Right renal cortex interstitium (tissue), 3 donors: ENCODE results near the gene MGMT. TPM values are rescaled to one million over a fixed set of nuclear protein-coding genes. Genes with fewer than 3 reads are reported as not detected.

ENCODE experiments used
- DNase-seq, 3 donors: peaks; one replicate each; pipeline ENCODE4 v3.0.0-alpha.2; 2013; ENCODE audit warnings: low read depth in 3 of 3, low spot score in 2 of 3
- polyA plus RNA-seq, 3 donors: library from polyadenylated mRNA; unstranded; fragments of 120-200 nt; gene quantifications; one replicate each; pipeline ENCODE4 v1.2.1, GENCODE V29; 2013; ENCODE audit not compliant: insufficient read length in 3 of 3

The MGMT gene
- polyA plus RNA-seq, 3 donors, result 15.7 to 21.3 (median 18.3) TPM

DNA sequence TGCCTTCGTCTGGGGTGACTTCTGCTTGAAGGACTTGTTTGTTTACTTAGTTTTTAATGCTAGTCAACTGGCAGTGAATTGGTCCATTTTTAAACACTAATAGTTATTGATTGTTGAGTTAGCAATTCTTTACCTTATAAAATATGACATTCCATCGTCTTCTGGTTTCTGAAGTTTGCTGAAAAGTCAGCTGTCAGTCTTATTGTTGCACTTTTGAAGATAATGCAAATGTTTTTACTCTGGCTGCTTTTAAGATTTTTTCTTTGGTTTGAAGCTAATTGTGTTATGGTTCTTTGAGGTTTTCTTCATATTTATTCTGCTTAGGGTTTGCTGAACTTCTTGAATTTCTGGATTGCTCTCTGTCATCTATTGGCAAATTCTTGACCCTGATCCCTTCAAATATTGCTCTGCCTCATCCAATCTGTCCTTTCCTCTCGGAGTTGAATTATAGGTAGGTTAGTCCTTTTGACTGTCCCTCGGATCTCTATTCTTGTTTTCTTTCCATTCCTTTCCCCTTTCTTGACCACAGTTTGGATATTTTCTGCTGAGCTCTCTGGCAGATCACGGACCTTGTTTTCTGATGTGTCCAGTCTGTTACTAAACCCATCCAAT lies 24.2 kb downstream of the MGMT start:
- no peak for DNase-seq

DNA sequence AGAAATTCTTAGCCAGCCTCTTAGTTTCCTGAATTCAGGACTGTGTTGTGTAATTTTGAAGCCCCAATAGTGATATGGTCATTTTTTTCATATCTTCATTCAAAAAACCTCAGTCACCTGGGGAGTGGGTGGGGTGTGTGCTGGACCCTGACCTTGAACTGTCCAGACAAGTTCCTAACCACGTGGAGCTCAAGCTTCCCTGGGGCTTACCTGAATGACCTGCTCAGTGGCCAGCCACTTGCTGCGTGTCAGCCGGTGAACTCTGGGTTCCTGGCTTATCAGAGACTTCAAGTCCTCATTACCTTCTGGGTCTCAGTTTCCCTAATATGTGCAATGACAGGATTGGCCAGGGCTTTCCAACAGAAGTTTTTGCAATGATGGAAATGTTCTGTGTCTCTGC lies 27.1 kb downstream of the MGMT start:
- no peak for DNase-seq

DNA sequence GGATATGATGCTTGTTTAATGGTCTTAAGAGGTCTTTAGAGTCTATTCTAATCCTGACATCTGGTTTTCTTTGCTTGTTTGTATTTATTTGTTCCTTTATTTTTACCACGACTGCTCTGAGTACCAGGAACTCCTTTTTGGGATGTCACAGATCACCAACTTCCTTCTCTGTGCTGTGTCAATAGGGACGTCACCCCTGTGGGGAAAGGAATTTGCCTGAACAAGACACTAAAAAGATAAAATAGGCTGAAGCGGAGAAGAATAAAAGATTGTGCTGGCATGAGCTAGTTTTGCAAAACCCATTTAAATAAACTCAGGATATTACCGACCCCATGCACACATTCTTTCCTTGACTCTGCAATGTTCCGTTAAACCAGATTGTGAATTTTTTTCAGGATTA lies 27.7 kb downstream of the MGMT start:
- DNase-seq, result no peak

DNA sequence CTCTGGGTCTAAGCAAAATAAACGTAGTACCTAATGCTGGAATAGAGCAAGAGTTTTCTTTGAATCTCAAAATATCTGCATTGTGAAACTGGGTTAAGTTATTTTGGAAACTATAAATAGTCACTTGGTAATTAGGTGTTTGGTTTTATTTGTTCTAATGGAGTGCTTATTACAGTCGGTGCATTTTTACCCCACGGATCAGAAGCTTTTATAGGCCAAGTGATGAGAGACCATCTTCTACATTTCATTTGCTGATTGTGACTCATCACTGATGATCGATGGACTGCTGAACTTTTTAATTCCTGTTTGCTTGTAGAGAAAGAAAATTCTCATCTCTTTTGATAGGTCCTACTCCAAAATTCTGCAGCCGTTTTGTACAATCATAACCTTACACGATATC lies 28.2 kb downstream of the MGMT start:
- no peak for DNase-seq

DNA sequence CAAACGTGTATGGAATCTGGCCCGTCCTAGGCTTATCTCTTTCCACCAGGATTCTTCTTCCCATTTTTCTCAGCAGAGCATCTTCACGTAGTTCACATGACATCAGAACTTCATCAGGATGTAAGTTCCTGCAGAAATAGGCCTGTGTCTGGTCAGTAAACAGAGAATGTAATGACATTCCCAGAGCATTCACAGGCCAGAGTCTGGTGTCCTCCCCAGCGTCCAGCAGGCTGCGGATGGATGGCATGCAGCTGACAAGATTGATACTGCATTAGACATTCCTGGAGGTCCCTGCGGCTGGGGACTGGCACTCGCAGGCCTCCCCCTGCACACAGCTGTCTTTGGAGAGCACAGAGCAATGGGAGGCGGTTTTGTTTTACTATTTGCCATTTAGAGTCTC lies 28.7 kb downstream of the MGMT start:
- DNase-seq, result peak in 2 of 3 donors; percentile 32

DNA sequence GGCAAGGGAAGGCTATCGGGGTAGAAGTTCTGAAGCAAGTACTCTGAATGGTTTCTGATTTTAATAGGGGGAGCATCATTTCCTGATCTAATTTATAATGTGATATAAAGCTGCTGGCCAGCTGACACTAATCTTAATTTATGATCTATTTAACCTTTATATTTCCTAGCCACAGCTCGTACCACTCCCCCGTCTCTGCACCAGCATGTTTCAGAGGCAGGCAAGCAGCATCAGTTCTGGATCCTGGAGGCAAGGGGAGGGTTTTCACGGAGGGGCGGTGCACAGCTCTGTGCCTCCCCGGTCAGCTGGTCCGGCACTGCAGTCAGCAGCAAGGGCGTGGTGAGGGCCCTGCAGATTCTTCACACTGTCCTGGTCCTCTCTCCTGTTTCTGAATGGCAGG lies 30.0 kb downstream of the MGMT start:
- no peak for DNase-seq

DNA sequence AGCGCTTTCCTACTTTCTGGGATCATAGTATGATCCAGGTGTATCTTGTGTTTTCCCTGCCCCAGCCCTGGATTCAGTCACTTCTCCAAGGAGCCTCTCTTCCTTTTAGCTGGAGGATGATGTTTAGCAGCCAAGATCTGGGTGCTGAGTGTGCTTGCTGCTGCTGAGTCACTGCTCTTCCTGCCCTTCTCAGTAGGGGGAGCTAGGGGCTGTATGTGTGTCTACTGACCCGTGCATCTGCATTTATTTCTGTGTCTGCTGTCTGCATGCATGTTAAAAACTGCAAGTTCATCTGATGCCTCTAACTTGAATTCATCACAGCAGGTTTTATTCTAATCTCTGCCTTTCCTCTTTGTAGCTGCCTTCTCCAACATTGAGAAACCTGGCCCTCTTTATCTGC lies 31.6 kb downstream of the MGMT start:
- DNase-seq, result no peak

DNA sequence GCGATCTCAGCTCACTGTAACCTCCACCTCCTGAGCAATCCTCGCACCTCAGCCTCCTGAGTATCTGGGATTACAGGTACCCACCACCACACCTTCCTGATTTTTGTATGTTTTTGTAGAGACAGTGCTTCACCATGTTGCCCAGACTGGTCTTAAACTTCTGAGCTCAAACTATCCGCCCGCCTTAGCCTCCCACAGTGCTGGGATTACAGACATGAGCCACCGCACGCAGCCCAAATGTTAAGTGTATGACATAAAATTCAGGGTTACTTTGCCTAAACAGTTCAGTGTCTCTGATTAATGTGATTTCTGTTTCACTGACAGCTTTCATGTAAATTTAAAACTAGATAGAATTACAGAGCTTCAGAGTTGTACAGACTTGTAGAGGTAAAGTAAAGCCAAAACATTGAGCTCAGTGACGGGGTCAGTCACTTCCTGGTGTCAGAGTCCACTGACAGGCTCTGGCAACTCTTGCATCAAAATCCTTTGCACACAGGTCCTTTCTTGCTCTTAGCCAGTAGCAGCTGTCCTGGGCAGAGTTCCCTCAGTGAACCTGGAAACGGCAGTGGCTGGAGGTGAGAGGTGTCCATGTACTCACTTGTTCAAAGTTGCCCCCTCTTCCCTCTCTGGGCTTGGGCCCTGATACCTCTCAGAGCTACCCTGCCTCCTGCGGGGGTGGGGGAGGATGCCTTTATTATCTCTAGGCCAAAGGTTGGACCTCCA lies 33.7 kb downstream of the MGMT start:
- DNase-seq, result no peak

DNA sequence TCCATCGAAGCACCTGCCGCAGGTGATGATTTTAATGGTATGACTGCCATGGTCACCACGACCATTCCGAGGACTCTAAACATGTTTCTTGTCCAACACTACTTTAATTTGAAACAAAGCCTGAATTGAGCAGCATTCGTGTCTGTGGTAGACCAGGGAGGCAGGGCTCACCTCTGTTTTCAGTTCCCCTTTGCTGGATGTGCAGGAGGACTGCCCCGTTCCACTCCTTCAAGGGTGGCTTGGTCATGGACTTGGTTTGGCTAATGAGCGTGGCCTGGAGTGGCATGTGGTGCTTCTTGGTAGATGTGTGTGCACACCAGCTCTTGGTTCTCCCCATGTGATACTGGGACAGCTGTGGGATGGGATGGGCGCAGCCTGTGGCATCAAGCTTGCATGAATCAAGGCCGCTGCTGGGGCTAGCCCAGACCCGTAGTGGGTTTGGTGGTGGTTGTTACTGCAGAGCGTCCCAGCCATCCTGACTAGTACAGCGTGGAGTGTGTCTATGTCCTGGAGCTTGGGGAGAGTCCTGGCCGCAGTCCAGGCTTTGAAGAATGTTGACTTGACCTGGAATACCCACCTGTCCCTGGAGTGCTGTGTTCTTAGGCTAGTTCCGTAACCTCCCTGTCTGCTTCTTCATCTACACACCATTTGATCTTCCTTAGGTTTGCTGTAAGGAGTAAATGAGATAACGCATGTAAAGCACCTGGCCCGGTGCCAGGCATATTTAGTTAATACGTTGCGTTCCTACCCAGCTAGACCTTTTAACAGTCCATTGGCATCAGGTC lies 34.8 kb downstream of the MGMT start:
- DNase-seq, result no peak

DNA sequence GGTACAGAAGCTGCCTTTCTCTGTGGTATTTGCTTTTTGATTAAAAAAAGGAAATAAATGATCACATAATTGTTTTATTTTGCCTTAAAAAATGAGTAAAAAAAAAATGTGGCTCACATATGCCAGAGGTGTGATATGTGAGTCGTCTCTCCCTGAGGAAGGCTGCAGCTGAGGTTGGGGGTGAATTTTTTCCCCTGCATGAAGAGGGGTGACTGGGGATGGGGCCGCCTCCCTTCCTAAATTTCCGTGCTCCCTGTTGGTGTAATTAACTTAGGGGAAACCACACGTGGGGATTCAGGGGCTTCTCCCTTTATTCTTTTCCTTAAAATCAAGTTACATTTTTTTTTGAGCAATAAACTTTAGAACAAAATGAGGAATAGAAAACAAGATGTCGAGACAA lies 35.4 kb downstream of the MGMT start:
- no peak for DNase-seq

DNA sequence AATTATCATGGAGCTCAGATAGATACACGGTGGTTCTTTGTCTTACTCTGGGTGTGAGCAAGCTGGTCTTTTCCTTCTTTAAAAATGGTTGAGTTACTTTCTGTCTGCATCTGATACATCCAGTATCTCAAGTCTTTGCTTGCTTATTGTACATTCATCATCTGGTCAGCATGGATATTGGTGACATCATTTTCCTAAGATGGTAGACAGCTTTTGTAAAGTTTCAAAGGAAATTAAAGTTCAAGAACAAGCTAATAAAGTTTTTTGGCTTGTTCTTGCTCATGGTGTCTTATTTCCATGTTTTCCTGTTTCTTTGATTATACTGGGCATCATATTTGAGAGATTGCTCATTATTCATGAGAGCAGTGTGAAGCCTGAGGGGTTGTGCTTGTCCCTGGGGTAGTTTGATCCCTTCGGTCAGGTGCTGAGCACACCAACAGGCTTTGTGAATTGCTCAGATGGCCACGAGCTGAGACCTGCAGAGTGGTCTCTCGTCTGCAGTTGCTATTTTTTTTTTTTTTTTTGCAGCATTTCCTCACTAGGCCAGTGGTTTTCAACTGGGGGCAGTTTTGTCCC lies 38.5 kb downstream of the MGMT start:
- no peak for DNase-seq

DNA sequence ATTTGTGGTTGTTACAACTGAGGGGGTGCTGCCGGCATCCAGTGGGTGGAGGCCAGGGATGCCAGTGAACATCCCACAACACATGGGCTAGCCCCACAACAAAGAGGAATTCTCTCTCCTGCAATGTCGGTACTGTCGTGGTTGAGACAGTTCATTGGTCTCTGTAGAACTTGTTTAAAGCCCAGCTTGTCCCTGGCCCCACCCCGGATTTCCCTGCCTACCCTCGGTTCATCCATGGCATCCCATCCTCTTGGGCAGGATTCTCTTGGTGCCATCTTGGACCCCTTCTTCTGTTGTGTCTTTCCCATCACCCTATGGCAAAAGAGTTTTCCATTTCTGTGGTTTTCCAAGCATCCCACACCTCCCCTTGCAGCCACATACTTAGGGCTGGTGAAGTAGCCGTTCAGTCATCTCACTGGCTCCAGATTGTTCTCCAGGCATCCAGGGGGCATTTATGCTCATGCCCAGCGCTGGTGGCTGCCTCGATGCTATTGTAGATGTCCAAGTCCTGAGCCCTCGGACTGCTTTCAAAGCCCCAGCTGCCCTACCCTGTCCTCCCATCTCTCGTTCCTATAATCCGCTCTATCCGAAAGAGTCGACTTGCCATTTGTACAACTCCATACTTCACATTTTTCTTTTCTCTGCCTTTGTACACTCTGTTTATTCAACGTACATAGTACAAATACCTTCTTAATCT lies 39.2 kb downstream of the MGMT start:
- DNase-seq, result no peak

DNA sequence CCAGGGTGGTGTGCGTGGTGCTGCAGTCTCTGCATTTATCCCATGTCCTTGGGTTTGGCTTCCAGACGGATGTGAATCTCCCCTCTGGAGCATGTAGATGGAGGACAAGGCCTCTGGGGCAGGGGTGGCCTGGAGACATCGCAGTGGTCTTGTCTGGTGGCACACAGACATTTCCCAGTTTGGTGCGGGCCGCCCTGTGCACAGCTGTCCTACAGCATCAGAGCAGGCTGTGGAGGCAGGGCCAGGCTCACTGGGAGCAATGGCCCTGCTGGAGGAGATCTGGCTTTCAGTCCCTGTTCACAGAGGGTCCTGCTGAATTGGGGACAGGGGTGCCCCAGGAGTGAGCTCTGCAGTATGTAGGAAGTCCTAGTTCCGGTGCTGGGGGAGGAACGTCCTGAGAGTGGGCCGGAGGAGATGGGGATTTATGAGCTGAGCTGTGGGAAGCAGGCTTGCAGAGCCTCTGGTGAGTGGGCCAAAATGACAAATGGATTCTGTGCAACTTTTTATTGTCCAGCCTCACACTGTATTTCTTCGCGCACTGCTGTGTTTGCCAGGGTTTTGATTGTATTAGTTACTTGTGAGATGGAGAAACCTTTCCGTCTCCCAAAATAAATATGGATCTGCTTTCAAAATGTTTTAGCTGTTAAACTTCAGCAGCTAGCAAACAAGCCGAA lies 40.3 kb downstream of the MGMT start:
- no peak for DNase-seq

DNA sequence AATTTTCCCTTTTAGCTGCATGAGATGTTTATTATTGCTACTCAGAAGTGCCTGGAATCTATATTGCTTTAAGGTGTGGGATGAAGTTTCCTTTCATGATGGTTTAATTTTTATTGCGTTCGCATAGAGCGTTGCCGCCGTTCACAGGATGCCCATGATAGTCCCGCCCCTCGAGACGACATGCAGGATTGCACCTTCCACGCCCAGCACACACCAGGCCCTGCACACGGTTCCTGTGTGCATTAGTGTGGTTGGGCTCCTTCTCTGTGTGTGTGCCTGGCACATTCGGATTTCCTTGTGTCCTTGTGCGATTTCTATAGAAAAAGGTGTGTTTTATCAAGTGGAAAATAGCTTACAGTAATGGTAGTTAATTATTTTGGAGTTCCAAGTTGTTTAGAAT lies 42.1 kb downstream of the MGMT start:
- no peak for DNase-seq

DNA sequence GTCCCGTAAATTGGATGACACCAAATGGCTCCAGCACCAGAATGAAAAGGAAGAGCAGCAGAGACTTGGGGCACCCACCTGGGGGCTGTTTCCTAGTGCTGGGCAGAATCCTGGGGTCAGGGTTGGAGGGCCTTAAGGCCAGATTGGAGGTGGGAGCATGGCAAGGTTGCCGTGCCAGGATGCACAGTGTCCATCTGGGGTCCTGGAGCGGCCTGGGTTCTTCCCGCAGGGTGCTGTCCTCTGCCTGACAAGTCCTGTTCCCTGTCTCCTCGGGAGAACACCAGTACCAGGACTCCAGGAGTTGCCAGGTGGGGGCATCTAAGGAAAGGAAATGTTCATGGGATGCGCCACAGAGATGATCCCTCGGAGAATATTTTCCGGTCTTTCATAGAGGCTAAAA lies 42.8 kb downstream of the MGMT start:
- DNase-seq, result no peak

DNA sequence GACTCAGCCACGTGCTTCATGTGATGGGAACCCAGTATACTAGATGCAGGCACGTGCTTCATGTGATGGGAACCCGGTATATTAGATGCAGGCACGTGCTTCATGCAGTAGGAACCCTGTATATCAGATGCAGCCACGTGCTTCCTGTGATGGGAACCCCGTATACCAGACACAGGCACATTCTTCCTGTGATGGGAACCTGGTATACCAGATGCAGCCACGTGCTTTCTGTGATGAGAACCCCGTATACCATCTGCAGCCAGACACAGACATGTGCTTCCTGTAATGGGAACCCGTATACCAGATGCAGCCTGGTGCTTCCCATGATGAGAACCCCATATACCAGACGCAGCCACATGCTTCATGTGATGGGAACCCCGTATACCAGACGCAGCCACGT lies 44.0 kb downstream of the MGMT start:
- DNase-seq, result no peak

DNA sequence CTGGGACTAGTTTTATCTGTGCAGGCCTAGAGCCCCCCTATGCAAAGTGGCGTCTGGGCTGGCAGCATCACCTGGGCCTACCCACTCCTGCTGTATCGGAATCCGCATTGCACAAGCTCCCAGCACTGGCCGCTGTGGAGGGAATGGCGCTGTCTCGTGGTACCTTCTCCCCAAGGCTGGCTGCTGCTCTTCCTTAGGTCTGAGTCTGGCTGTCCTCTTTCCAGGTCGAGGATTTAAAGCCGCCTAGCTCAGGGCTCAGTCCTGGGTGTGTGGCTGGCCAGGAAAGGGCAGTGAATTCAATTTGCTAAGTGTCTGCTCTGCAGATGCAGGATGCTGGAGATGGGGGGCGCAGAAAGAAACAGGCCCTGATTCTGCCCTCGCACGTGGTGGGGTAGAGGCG lies 44.7 kb downstream of the MGMT start:
- no peak for DNase-seq

DNA sequence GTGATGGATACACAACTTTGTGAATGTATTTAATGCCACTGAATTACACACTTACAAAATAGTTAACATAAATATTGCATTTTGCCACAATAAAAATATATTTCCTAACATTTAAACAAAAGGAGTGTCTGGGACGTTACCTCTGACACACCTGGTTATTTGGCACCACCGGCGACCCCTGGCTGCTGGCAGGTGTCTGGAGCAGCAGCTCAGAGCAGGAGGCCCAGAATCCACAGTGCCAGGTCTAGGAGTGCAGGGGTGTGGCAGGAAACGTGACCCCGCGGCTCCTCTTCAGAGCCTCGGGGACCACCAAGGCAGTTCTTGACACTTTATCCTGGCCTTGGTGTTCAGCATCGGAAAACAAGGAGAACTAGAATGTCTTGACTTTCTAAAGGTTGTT lies 46.3 kb downstream of the MGMT start:
- DNase-seq, result no peak

DNA sequence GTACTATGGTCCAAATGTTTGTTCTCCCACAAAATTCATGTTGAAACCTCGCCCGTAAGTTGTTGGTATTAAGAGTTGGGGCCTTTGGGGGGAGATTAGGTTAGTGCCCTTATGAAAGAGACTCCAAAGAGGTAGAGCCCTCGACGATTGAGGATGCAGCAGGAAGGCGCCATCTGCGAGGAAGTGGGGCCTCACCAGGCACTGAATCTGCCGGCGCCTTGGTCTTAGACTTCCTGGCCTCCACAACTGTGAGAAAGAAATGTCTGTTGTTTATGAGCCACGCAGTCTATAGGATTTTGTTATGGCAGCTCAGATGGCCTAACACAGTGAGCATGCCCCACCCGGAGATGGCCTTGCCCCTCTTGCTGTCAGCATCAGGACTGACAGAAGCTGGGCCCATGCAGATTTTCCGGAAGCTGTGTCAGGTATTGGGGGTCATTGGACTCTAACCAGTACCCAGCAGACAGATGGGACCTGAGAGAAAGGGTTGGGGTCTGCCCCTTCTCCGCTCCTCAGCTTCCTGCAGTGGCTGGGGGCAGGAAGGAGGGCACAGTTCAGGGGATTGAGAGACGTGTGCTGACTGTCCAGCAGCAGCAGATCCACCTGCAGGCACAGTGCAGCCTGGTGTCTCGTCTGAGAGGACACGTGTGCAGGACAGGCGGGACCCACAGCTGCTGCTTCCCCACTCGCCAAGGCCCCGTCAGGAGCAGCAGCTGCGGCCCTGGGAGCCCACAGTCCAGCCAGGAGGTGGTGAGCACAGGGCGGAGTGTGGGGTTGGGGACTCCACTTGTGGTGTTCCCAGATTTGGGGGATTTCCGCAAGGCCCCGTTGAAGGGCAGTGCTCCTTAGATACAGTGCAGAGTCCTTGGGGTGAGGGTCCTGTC lies 47.8 kb downstream of the MGMT start:
- DNase-seq, result no peak
